Coronary artery (tissue), 2 donors: ENCODE results near the gene STX19.

Source experiments
- DNase-seq: peaks from one replicate; pipeline ENCODE4 v3.0.0-alpha.2; 2017; ENCODE audit warnings: low spot score
- H3K27ac ChIP-seq, 2 donors: fragments of 200-600 bp; sonication (generic); one replicate each; pipeline ENCODE4 v1.5.1; 2016 to 2019
- H3K4me3 ChIP-seq: fragments of 200-600 bp; sonication (generic); 2 replicates; pipeline ENCODE4 v1.5.1; 2016; ENCODE audit warnings: mild to moderate bottlenecking, moderate library complexity
- CTCF ChIP-seq: fragments of 200-600 bp; sonication (generic); IDR thresholded peaks from one replicate; pipeline ENCODE4 v1.5.1; 2019; ENCODE audit warnings: antibody characterized with exemption

Gene STX19

GRCh38 chr3:94028093-94028837, at the start of gene STX19:
Gene STX19 (minus strand): TSS chr3:94028597. CDS start chr3:94015269, 13,328 bp downstream.
- no peak within 1 kb of the TSS for H3K4me3 ChIP-seq
- DNase-seq = no peak
- H3K27ac ChIP-seq = no peak within 1 kb of the TSS
- no peak for TF ChIP-seq CTCF

GRCh38 chr3:94076055-94076454, 47.7 kb upstream of the STX19 start:
- Histone ChIP-seq H3K4me3 (no peak overlapping the region), H3K27ac (no peak overlapping the region)
- no peak for TF ChIP-seq CTCF
- DNase-seq = no peak

- Histone ChIP-seq H3K4me3 (no peak overlapping the region), H3K27ac (no peak overlapping the region)
- no peak for TF ChIP-seq CTCF
- no peak for DNase-seq
Observed at GRCh38 chr3:94071713-94072284, 43.4 kb upstream of the STX19 start.

GRCh38 chr3:94070341-94070911, 42.0 kb upstream of the STX19 start:
- no peak for DNase-seq
- Histone ChIP-seq H3K27ac (no peak overlapping the region), H3K4me3 (no peak overlapping the region)
- no peak for TF ChIP-seq CTCF

- H3K27ac ChIP-seq = no peak overlapping the region
- DNase-seq = no peak
Observed at GRCh38 chr3:94069194-94069813, 40.9 kb upstream of the STX19 start.

More at GRCh38 chr3:94069194-94069813, 40.9 kb upstream of the STX19 start:
- peak; percentile 49 for TF ChIP-seq CTCF
- H3K4me3 ChIP-seq = peak overlapping the region; percentile 17
